Measurements from ENCODE around the gene TTLL4. TPM values are rescaled to one million over a fixed set of nuclear protein-coding genes. Genes with fewer than 3 reads are reported as not detected.

Gene TTLL4, protein sequence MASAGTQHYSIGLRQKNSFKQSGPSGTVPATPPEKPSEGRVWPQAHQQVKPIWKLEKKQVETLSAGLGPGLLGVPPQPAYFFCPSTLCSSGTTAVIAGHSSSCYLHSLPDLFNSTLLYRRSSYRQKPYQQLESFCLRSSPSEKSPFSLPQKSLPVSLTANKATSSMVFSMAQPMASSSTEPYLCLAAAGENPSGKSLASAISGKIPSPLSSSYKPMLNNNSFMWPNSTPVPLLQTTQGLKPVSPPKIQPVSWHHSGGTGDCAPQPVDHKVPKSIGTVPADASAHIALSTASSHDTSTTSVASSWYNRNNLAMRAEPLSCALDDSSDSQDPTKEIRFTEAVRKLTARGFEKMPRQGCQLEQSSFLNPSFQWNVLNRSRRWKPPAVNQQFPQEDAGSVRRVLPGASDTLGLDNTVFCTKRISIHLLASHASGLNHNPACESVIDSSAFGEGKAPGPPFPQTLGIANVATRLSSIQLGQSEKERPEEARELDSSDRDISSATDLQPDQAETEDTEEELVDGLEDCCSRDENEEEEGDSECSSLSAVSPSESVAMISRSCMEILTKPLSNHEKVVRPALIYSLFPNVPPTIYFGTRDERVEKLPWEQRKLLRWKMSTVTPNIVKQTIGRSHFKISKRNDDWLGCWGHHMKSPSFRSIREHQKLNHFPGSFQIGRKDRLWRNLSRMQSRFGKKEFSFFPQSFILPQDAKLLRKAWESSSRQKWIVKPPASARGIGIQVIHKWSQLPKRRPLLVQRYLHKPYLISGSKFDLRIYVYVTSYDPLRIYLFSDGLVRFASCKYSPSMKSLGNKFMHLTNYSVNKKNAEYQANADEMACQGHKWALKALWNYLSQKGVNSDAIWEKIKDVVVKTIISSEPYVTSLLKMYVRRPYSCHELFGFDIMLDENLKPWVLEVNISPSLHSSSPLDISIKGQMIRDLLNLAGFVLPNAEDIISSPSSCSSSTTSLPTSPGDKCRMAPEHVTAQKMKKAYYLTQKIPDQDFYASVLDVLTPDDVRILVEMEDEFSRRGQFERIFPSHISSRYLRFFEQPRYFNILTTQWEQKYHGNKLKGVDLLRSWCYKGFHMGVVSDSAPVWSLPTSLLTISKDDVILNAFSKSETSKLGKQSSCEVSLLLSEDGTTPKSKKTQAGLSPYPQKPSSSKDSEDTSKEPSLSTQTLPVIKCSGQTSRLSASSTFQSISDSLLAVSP
- 10 to 100 TPM; 10.6 to 51.4 (median 20.5) TPM for total RNA-seq
- polyA plus RNA-seq = 10 to 100 TPM; 22.5 to 65.4 (median 36.8) TPM
- long read RNA-seq, donor 1, full-length matches to known transcripts = 1 of 6 reads
- long read RNA-seq, donor 1, partial matches to known transcripts = 5 of 6 reads
- long read RNA-seq, donor 1, other reads (novel, unspliced or antisense) = 0 of 6 reads
- long read RNA-seq, donor 2, full-length matches to known transcripts = 1 of 1 reads
- long read RNA-seq, donor 2, partial matches to known transcripts = 0 of 1 reads
- long read RNA-seq, donor 2, other reads (novel, unspliced or antisense) = 0 of 1 reads
- long read RNA-seq, donor 3, full-length matches to known transcripts = 3 of 3 reads
- long read RNA-seq, donor 3, partial matches to known transcripts = 0 of 3 reads
- long read RNA-seq, donor 3, other reads (novel, unspliced or antisense) = 0 of 3 reads
- long read RNA-seq, donor 4, partial matches to known transcripts = 1 of 2 reads
- long read RNA-seq, donor 4, other reads (novel, unspliced or antisense) = 1 of 2 reads
- long read RNA-seq, donor 5, full-length matches to known transcripts = 9 of 17 reads
- long read RNA-seq, donor 5, partial matches to known transcripts = 4 of 17 reads
- long read RNA-seq, donor 5, other reads (novel, unspliced or antisense) = 4 of 17 reads
- long read RNA-seq, donor 6, partial matches to known transcripts = 0 of 1 reads
- long read RNA-seq, donor 6, other reads (novel, unspliced or antisense) = 1 of 1 reads
- long read RNA-seq, donor 7, partial matches to known transcripts = 0 of 1 reads
- long read RNA-seq, donor 7, other reads (novel, unspliced or antisense) = 0 of 1 reads
- long read RNA-seq, donor 8 = 0 reads
- long read RNA-seq, donor 9 = 0 reads
- long read RNA-seq, donor 10, partial matches to known transcripts = 5 of 8 reads
- long read RNA-seq, donor 10, other reads (novel, unspliced or antisense) = 0 of 8 reads

DNA sequence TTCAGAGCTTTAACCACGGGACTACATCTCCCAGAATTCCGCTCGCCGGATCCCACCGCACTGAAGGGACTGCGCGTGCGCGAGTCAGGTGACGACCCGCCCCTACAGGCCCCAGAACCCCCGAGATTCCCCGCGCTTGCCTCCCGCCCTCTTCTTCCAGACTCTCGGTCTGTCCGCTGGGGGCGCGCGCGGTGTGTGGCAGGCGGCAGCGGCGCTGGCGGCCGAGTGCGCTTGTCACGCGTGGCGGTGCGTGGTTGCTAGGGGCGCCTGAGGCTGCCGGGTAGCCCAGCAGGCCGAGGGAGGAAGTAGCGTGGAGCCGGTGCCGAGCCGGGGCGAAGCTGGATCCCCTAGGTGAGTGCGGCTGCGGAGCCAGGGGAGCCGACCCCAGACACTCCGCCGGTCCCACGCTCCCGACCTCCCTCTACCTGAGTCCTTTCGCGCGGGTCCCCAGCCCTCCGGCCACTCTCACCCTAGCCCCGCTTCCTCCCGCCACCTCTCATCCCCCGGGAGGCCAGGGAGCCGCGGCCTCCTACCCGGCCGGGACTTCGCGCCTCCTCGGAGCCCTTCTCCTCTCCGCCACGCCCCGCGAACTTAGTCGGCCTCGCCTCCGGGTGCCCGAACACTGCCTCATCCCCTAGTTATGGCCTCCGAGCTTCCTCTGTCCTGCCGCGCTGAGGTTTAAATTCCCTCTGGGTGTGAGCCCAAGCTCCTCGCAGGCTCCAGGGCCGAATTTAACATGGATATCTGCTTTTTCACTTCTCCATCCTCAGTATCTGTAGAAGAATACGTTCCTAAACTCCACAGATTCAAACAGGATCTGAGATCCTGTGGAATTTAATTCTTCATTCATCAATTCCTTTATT is at the start of gene TTLL4:
TTLL4 (plus strand) TSS at position 149 of the 863 bp plus-strand sequence. CDS start 26,842 bp downstream, outside the sequence.
- Histone ChIP-seq H3K27me3 (no peaks in the 10 kb centered on the region), H3K36me3 (replicated peaks in 1 of 2) (no peaks in the 10 kb centered on the region), H3K9me3 (replicated peaks in 1 of 3) (no peaks in the 10 kb centered on the region), H3K27ac (peak within 1 kb of the TSS; percentile 73 to 97 (median 90)), H3K4me3 (peak within 1 kb of the TSS in 3 of 4 donors; percentile 2 to 91 (median 76)), H3K4me1 (replicated peaks in 1 of 2) (peaks cover 4 to 37% of the 10 kb centered on the region in 2 donors)
- DNase-seq = peak; percentile 99
- 0 to 1% (median 0%) methylated on average over 27 to 74 of the region's 74 CpGs for WGBS, 4 donors
- intact Hi-C loops (cut with DNase I) = loop anchor here (5.0 to 10.0 kb wide), 2 partner anchors 74 to 136 kb away; partner anchors contain the start of gene CYP27A1 (in 1 of the 2)
- TF ChIP-seq POLR2A (IDR thresholded peaks at IDR 0.05) = peak; percentile 24 to 79
- TF ChIP-seq, protein P1, sequence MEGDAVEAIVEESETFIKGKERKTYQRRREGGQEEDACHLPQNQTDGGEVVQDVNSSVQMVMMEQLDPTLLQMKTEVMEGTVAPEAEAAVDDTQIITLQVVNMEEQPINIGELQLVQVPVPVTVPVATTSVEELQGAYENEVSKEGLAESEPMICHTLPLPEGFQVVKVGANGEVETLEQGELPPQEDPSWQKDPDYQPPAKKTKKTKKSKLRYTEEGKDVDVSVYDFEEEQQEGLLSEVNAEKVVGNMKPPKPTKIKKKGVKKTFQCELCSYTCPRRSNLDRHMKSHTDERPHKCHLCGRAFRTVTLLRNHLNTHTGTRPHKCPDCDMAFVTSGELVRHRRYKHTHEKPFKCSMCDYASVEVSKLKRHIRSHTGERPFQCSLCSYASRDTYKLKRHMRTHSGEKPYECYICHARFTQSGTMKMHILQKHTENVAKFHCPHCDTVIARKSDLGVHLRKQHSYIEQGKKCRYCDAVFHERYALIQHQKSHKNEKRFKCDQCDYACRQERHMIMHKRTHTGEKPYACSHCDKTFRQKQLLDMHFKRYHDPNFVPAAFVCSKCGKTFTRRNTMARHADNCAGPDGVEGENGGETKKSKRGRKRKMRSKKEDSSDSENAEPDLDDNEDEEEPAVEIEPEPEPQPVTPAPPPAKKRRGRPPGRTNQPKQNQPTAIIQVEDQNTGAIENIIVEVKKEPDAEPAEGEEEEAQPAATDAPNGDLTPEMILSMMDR (IDR thresholded peaks at IDR 0.05) = peak; percentile 78 to 97 (median 88)

DNA sequence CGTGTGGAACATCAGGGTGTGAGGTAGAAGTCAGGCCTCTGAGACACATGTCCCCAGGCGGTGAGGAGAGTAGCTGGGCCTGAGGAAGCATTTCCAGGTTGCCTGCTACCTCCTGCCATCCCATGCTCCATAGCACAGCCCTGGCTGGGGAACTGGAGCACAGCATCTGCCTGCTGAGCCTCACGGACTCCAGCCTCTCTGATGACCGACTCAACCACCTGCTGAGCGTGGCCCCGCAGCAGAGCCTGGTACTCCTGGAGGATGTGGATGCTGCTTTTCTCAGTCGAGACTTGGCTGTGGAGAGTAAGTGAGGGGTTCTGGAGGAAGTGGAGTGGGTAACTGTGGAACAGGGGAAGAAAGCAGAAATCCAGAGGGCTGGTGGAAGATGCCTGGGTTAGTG is 48.3 kb upstream of the TTLL4 start:
- 87 to 90% (median 88%) methylated on average over 7 of the region's 7 CpGs for WGBS, 4 donors
- TF ChIP-seq, protein P1 (IDR thresholded peaks at IDR 0.05) = no peak
- TF ChIP-seq POLR2A (IDR thresholded peaks at IDR 0.05) = no peak
- H3K4me1 ChIP-seq (replicated peaks in 1 of 2) = peaks cover 0 to 12% of the 10 kb centered on the region in 2 donors
- H3K4me3 ChIP-seq = no peak overlapping the region
- no peaks in the 10 kb centered on the region for H3K9me3 ChIP-seq (replicated peaks in 1 of 3)
- H3K27ac ChIP-seq = no peak overlapping the region
- H3K27me3 ChIP-seq = no peaks in the 10 kb centered on the region
- intact Hi-C loops (cut with DNase I) = no loop called here
- no peak for DNase-seq
- peaks cover 0 to 61% of the 10 kb centered on the region in 2 donors for H3K36me3 ChIP-seq (replicated peaks in 1 of 2)

DNA sequence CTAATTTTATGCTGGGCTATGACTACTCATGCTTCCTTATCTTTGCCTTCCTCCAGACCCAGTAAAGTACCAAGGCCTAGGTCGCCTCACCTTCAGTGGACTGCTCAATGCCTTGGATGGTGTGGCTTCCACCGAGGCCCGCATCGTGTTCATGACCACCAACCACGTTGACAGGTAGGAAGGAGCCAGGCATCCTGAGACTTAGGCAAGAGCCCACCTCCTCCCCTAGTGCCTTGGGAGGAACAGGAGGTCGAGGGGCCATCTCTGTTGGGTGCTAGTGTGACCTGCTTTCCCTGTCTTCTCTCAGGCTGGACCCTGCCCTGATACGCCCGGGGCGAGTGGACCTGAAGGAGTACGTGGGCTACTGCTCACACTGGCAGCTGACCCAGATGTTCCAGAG is 47.8 kb upstream of the TTLL4 start:
- Histone ChIP-seq H3K9me3 (replicated peaks in 1 of 3) (no peaks in the 10 kb centered on the region), H3K27ac (no peak overlapping the region), H3K4me1 (replicated peaks in 1 of 2) (peaks cover 0 to 12% of the 10 kb centered on the region in 2 donors), H3K36me3 (replicated peaks in 1 of 2) (peaks cover 0 to 62% of the 10 kb centered on the region in 2 donors), H3K4me3 (no peak overlapping the region), H3K27me3 (no peaks in the 10 kb centered on the region)
- intact Hi-C loops (cut with DNase I) = no loop called here
- WGBS, 4 donors = 82 to 90% (median 88%) methylated on average over 9 to 10 of the region's 10 CpGs
- TF ChIP-seq, protein P1 (IDR thresholded peaks at IDR 0.05) = no peak
- no peak for TF ChIP-seq POLR2A (IDR thresholded peaks at IDR 0.05)
- DNase-seq = no peak
